Pancreas (tissue), 10 donors: ENCODE results near the gene COQ8B. TPM values are rescaled to one million over a fixed set of nuclear protein-coding genes. Genes with fewer than 3 reads are reported as not detected.

Experiments used
- ATAC-seq, 4 donors: fragments of 200-7000 bp; cut with Tn5 transposase; one replicate each; pipeline versions ENCODE4 v1.8.0 to v1.9.1; 2020; ENCODE audit warnings: mild to moderate bottlenecking in 4 of 4, moderate library complexity in 4 of 4
- DNase-seq, 6 donors: peaks; one replicate each; pipeline ENCODE4 v3.0.0-alpha.2; 2020
- FAIRE-seq: peaks from 2 replicates; lab custom pipeline; 2012; peaks lifted over from hg19 to GRCh38; lab: Jason Lieb, UNC
- H3K27ac ChIP-seq, 4 donors: fragments of 200-600 bp; sonication (generic); 1 replicate in 3 of 4; 2 replicates in 1 of 4; pipeline versions ENCODE4 v1.5.0 to v1.8.0; 2020
- H3K27me3 ChIP-seq, 4 donors: fragments of 200-600 bp; one replicate each; pipeline ENCODE4 v1.8.0; 2021
- H3K36me3 ChIP-seq, 3 donors: fragments of 200-600 bp; sonication (generic) in 1 of 3; one replicate each; pipeline versions ENCODE4 v1.5.0 to v1.8.0; 2020 to 2021
- H3K4me1 ChIP-seq, 3 donors: fragments of 200-600 bp; one replicate each; pipeline ENCODE4 v1.8.0; 2021
- H3K4me3 ChIP-seq, 4 donors: fragments of 200-600 bp; sonication (generic) in 2 of 4; one replicate each; pipeline versions ENCODE4 v1.5.0 to v1.8.0; 2020 to 2021
- H3K9me3 ChIP-seq, 4 donors: fragments of 200-600 bp; one replicate each; pipeline ENCODE4 v1.8.0; 2021
- WGBS, 2 donors: extraction: QIAGEN DNeasy Blood & Tissue Kit; methylation state at CpG; one replicate each; pipeline ENCODE4 v1.1.7; 2013; 5-methylcytosine and 5-hydroxymethylcytosine counted together
- intact Hi-C, 3 donors: fragments of 100-400 bp; cut with DNase I; formaldehyde crosslinking; loops; one replicate each; pipeline versions ENCODE4 v1.11.1 to v1.14.2; 2022
- polyA plus RNA-seq, 2 donors: library from polyadenylated mRNA; stranded (reverse); fragments of 200-250 nt; gene quantifications; one replicate each; pipeline ENCODE4 v1.2.3, GENCODE V29; 2013
- total RNA-seq, 6 donors: library from RNA; stranded (reverse); fragmentation: NEBNext Ultra II Directional in 4 of 6; extraction: Animal tissue kit (Norgen Biotek cat#: 25700) in 4 of 6; gene quantifications; one replicate each; pipeline versions ENCODE4 v1.2.1 to v1.2.4, GENCODE V29; 2021 to 2023
- TF ChIP-seq, protein P1 (sequence below), 4 donors: fragments of 200-600 bp; sonication (generic) in 3 of 4; IDR thresholded peaks; one replicate each; pipeline versions ENCODE4 v1.5.0 to v1.8.0; 2021; ENCODE audit warnings: antibody characterized with exemption in 4 of 4
- donor health status: healthy with polysubstance abuse.
- donor health status: DM: no; HTN: no; CAD: no; lungs with moderate emphysema.
- donor health status: DM: no; HTN: no; CAD: no.
- donor health status: control.
- donor health status: control.
- donor health status: Bipolar disorder and iron deficiency.
- donor health status: DM: yes; HTN: yes; CAD: no.
- donor health status: DM: no; HTN: no; CAD: no.
- donor health status: DM: no; HTN: no; CAD: no.
- donor health status: DM: yes; HTN: yes; CAD: no.

Gene COQ8B
- total and polyA plus RNA-seq, 8 donors, result 12.7 to 44.2 (median 18.0) TPM

DNA sequence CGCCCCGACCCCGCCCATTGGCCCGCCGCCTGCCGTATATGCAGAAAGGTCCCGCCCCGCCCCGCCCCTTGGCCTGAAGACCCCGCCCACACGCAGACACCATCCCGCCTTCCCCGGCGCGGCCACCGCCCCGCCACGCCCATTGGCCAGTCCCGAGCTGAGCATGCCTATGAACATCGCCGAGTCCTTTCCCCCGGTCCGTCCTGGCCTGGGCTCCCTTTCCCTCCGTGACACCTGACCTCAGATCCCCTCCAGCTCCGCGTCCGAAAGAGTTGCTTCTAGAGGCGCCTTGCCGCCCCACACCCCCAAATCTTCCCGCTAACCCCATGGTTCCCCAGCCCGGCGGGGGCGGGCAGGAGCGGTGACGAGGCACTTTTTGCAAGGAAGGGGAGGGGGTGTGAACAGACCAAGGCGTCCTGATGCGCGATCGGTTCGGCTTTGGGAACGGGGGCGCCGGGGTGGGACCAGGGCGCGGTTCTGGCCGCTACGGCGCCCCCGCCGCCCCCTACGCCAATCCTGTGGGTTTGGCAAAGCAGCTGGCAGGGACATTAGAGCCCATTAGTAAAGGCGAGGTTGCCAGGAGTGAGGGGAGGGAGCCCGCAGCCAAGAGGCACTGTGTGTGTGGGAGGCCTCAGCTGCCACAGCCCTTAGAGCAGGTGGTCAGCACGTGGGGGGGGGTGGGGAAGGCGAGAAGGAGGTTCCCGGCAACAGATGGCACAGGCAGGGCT is 25.8 kb downstream of the COQ8B start:
- TF ChIP-seq, protein P1, sequence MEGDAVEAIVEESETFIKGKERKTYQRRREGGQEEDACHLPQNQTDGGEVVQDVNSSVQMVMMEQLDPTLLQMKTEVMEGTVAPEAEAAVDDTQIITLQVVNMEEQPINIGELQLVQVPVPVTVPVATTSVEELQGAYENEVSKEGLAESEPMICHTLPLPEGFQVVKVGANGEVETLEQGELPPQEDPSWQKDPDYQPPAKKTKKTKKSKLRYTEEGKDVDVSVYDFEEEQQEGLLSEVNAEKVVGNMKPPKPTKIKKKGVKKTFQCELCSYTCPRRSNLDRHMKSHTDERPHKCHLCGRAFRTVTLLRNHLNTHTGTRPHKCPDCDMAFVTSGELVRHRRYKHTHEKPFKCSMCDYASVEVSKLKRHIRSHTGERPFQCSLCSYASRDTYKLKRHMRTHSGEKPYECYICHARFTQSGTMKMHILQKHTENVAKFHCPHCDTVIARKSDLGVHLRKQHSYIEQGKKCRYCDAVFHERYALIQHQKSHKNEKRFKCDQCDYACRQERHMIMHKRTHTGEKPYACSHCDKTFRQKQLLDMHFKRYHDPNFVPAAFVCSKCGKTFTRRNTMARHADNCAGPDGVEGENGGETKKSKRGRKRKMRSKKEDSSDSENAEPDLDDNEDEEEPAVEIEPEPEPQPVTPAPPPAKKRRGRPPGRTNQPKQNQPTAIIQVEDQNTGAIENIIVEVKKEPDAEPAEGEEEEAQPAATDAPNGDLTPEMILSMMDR (IDR thresholded peaks at IDR 0.05), result no peak
- ATAC-seq (peak; percentile 92 to 94 (median 94)), FAIRE-seq (no peak), DNase-seq (peak; percentile 87 to 97 (median 94))
- intact Hi-C loops, result no loop called here
- H3K27me3 ChIP-seq, result no peaks in the 10 kb centered on the region
- WGBS, 2 donors, result 6 to 8% methylated on average over 45 to 56 of the region's 56 CpGs
- peaks cover 0 to 2% (median 0%) of the 10 kb centered on the region in 3 donors for H3K4me1 ChIP-seq
- H3K27ac ChIP-seq, result peak overlapping the region; percentile 12 to 73 (median 61)
- H3K36me3 ChIP-seq, result no peaks in the 10 kb centered on the region
- no peaks in the 10 kb centered on the region for H3K9me3 ChIP-seq
- peak overlapping the region; percentile 18 to 62 (median 44) for H3K4me3 ChIP-seq

DNA sequence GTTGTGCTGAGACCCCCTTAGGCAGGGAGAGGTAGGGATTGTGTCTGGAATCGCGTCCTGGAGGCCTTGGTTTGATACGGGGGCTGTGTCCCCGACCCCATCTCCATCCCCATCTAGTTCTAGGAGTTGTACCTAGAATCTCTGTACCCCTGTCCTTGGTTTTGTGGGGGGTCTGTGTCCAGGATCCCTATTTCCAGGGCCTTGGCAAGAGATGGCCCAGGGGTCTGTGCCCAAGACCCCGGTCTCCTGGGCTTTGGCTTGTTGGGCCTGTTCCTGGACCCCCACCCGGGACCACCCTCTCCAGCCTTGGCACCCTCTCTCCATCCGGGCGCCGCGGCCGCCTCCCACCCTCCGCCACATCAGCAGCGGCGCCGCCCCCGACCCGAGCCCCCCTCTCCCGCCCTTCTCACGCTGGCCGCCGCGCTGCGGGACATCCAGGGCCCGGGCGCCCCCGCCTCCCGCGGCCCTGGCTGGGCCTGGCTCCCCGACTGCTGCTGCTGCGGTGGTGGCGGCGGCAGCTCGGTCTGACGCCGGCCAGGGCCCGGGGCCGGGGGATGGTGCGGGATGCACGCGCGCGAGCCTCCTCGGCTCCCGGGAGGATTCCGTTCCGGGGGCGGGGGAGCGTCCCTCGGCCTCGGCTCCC is 26.5 kb downstream of the COQ8B start, which contains the start of gene NUMBL:
TSS of gene NUMBL (minus strand) at position 602 of the 643 bp plus-strand sequence. CDS start at position 434, 168 bp downstream.
- Histone ChIP-seq H3K9me3 (no peaks in the 10 kb centered on the region), H3K27ac (peak within 1 kb of the TSS; percentile 12 to 73 (median 61)), H3K36me3 (no peaks in the 10 kb centered on the region), H3K4me3 (peak within 1 kb of the TSS; percentile 18 to 62 (median 44)), H3K4me1 (peaks cover 0 to 2% (median 0%) of the 10 kb centered on the region in 3 donors), H3K27me3 (no peaks in the 10 kb centered on the region)
- TF ChIP-seq, protein P1 (IDR thresholded peaks at IDR 0.05), result no peak
- WGBS, 2 donors, result 4 to 5% methylated on average over 39 to 50 of the region's 50 CpGs
- peak in 1 of 6 donors; percentile 32 for DNase-seq
- intact Hi-C loops, result no loop called here
- no peak for FAIRE-seq
- peak in 1 of 4 donors; percentile 44 for ATAC-seq

DNA sequence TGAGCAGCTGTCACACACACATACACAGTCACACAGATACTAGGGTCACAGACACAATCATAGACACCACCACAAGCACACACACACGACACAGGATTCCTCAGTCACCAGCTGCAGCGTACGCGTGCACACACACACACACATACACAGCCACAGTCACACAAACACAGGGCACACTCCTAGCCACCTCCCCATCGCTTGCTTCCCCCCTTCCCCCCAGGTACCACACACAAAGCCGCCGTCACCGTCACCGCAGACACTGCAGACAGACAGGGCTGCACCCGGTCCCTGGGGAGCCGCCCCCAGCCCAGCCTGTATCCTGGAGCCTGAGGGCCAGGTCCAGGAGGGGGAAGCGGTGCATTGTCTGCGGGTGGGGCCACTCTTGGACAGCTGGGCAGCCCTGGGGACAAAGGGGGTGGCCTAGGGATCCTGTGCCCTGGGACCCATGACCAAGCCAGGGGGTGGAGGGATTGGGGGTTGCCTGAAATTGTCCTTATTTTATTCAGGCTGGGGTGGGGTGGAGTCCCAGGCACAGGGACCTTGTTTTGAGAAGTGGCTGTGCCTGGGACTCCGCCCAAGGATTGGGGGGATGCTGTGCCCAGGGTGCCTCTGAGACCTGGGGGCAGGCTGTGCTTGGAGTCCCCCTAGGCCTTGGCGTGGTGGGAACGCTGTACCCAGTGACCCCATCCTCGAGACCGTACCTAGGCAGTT is 27.2 kb downstream of the COQ8B start:
- ATAC-seq, result no peak
- 69 to 70% methylated on average over 18 of the region's 18 CpGs for WGBS, 2 donors
- Histone ChIP-seq H3K9me3 (no peaks in the 10 kb centered on the region), H3K36me3 (no peaks in the 10 kb centered on the region), H3K4me1 (peaks cover 0 to 2% (median 0%) of the 10 kb centered on the region in 3 donors), H3K4me3 (peak overlapping the region in 3 of 4 donors; percentile 15 to 62 (median 38)), H3K27ac (no peak overlapping the region), H3K27me3 (no peaks in the 10 kb centered on the region)
- FAIRE-seq, result no peak
- TF ChIP-seq, protein P1 (IDR thresholded peaks at IDR 0.05), result no peak
- intact Hi-C loops, result no loop called here
- DNase-seq, result peak in 3 of 6 donors; percentile 31 to 77 (median 68)

DNA sequence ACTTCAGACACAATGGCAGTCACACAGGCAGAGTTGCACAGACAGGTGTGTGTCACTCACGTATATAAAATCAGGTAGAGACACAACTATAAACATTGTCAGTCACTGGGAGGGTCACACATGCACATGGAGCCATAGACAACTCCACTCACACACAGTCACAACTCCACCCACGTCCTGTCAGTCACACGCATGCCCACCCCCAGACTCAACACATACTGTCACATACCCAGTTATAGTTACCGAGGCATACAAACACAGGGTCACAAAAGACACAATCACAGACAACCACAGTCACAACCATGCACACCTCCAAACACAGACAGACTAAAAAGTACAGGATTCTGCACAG is 27.7 kb downstream of the COQ8B start:
- peak in 1 of 6 donors; percentile 5 for DNase-seq
- WGBS, 2 donors, result 75 to 81% methylated on average over 4 of the region's 4 CpGs
- Histone ChIP-seq H3K4me1 (peaks cover 0 to 2% (median 0%) of the 10 kb centered on the region in 3 donors), H3K27ac (no peak overlapping the region), H3K36me3 (no peaks in the 10 kb centered on the region), H3K27me3 (no peaks in the 10 kb centered on the region), H3K4me3 (peak overlapping the region in 1 of 4 donors; percentile 62), H3K9me3 (no peaks in the 10 kb centered on the region)
- no peak for FAIRE-seq
- TF ChIP-seq, protein P1 (IDR thresholded peaks at IDR 0.05), result no peak
- no peak for ATAC-seq
- intact Hi-C loops, result no loop called here
